Stimulated activated CD8-positive, alpha-beta memory T cell treated with anti-CD3 and anti-CD28 coated beads, Interleukin-7, amount 100 ng/mL, for 1 hour (primary cell): Measurements from ENCODE around the gene MS4A18.

ENCODE experiments used
- DNase-seq, 2 donors: peaks; one replicate each; pipeline ENCODE4 v3.0.0-alpha.2; 2020; ENCODE audit warnings: low read depth in 2 of 2

MS4A18 gene

GRCh38 chr11:60788401-60789125, 64.0 kb downstream of the MS4A18 start:
- DNase-seq, result no peak

- DNase-seq, result no peak
Measured at GRCh38 chr11:60790726-60791125, 66.2 kb downstream of the MS4A18 start.

- DNase-seq, result no peak
Measured at GRCh38 chr11:60791153-60791933, 66.8 kb downstream of the MS4A18 start.

- no peak for DNase-seq
Measured at GRCh38 chr11:60792521-60792920, 68.0 kb downstream of the MS4A18 start.
